GM23338 (cell line): ENCODE data around the gene IGFL3. TPM values are rescaled to one million over a fixed set of nuclear protein-coding genes. Genes with fewer than 3 reads are reported as not detected.
"Not testable (repeated sequence)": the region's sequence is repeated elsewhere in the genome, so short reads cannot be mapped to it uniquely, and the experiment has no call there.

Source experiments
- ATAC-seq: fragments of 200-7000 bp; cut with Tn5 transposase; 3 replicates; pipeline ENCODE4 v1.9.1; 2020
- DNase-seq: peaks from one replicate; pipeline ENCODE4 v3.0.0-alpha.2; 2015; ENCODE audit warnings: low spot score
- H2AFZ ChIP-seq: fragments of 200-600 bp; sonication (generic); 2 replicates; pipeline ENCODE4 v1.8.0; 2016; ENCODE audit warnings: antibody characterized with exemption, mild to moderate bottlenecking, moderate library complexity
- H3F3A ChIP-seq: fragments of 200-600 bp; sonication (generic); replicated peaks from 2 replicates; pipeline ENCODE4 v1.8.0; 2017; ENCODE audit warnings: antibody characterized with exemption, mixed run types, low read depth
- H3K27ac ChIP-seq: fragments of 200-600 bp; sonication (generic); 2 replicates; pipeline ENCODE4 v1.6.1; 2016; ENCODE audit warnings: low read depth
- H3K27me3 ChIP-seq: fragments of 200-600 bp; sonication (generic); 2 replicates; pipeline ENCODE4 v1.8.0; 2016; ENCODE audit warnings: mild to moderate bottlenecking, mixed run types, moderate library complexity; ENCODE audit not compliant: insufficient read depth
- H3K36me3 ChIP-seq: fragments of 200-600 bp; sonication (generic); 2 replicates; pipeline ENCODE4 v1.8.0; 2016; ENCODE audit warnings: mild to moderate bottlenecking; ENCODE audit not compliant: insufficient read depth
- H3K4me1 ChIP-seq: fragments of 200-600 bp; sonication (generic); 2 replicates; pipeline ENCODE4 v1.8.0; 2016; ENCODE audit warnings: mild to moderate bottlenecking, moderate library complexity; ENCODE audit not compliant: insufficient read depth
- H3K4me2 ChIP-seq: fragments of 200-600 bp; sonication (generic); 2 replicates; pipeline ENCODE4 v1.7.1; 2017; ENCODE audit warnings: mixed run types
- H3K4me3 ChIP-seq: fragments of 200-600 bp; sonication (generic); 2 replicates; pipeline ENCODE4 v1.6.1; 2016; ENCODE audit warnings: mixed run types
- H3K79me2 ChIP-seq: fragments of 200-600 bp; sonication (generic); replicated peaks from 2 replicates; pipeline ENCODE4 v1.8.0; 2017; ENCODE audit warnings: mild to moderate bottlenecking; ENCODE audit not compliant: insufficient read depth
- H3K9me2 ChIP-seq: fragments of 200-600 bp; sonication (generic); 2 replicates; pipeline ENCODE4 v1.8.0; 2017; ENCODE audit not compliant: insufficient read depth
- H4K20me1 ChIP-seq: fragments of 200-600 bp; sonication (generic); replicated peaks from 2 replicates; pipeline ENCODE4 v1.8.0; 2017; ENCODE audit warnings: mild to moderate bottlenecking; ENCODE audit not compliant: insufficient read depth
- H3K27ac Mint-ChIP-seq: 2 replicates; pipeline ENCODE4 v1.8.0; 2020; ENCODE audit warnings: inconsistent platforms, mild to moderate bottlenecking, moderate library complexity, mixed read lengths
- H3K27me3 Mint-ChIP-seq: 3 replicates; pipeline ENCODE4 v1.8.0; 2022; ENCODE audit warnings: low read depth, mild to moderate bottlenecking, moderate library complexity, mixed read lengths, inconsistent platforms; ENCODE audit not compliant: insufficient read depth, poor library complexity
- H3K36me3 Mint-ChIP-seq: 3 replicates; pipeline ENCODE4 v1.8.0; 2021; ENCODE audit warnings: low read depth, mild to moderate bottlenecking, inconsistent platforms, moderate library complexity, mixed read lengths
- H3K4me1 Mint-ChIP-seq: 3 replicates; pipeline ENCODE4 v1.8.0; 2020; ENCODE audit warnings: mild to moderate bottlenecking, inconsistent platforms, mixed read lengths
- H3K4me3 Mint-ChIP-seq: 3 replicates; pipeline ENCODE4 v1.8.0; 2021; ENCODE audit warnings: moderate library complexity, mild to moderate bottlenecking, inconsistent platforms, mixed read lengths
- H3K9me3 Mint-ChIP-seq: 3 replicates; pipeline ENCODE4 v1.8.0; 2020; ENCODE audit warnings: moderate library complexity, mild to moderate bottlenecking, inconsistent platforms, mixed read lengths
- CTCF ChIP-seq, 2 experiments: fragments of 200-600 bp in 1 of 2; sonication (generic) in 1 of 2; conservative IDR thresholded peaks; 2 replicates each; pipeline versions ENCODE4 v1.5.1 to v1.6.1; 2016 to 2017; ENCODE audit warnings: antibody characterized with exemption in 2 of 2, low read depth in 2 of 2, mild to moderate bottlenecking in 2 of 2, moderate library complexity in 1 of 2
- EZH2phosphoT487 ChIP-seq: fragments of 200-600 bp; sonication (generic); IDR thresholded peaks from one replicate; pipeline ENCODE4 v1.8.1; 2018; ENCODE audit warnings: antibody characterized with exemption; ENCODE audit not compliant: unreplicated experiment
- JUNB ChIP-seq: IDR thresholded peaks from one replicate; pipeline ENCODE4 v1.6.1; 2016; ENCODE audit warnings: antibody characterized with exemption; ENCODE audit not compliant: unreplicated experiment
- NANOG ChIP-seq: IDR thresholded peaks from 2 replicates; pipeline ENCODE4 v1.6.1; 2016; ENCODE audit warnings: antibody characterized with exemption, borderline replicate concordance
- POLR2AphosphoS5 ChIP-seq: IDR thresholded peaks from 2 replicates; pipeline ENCODE4 v1.6.1; 2016; ENCODE audit warnings: antibody characterized with exemption, low read depth
- REST ChIP-seq: IDR thresholded peaks from one replicate; pipeline ENCODE4 v1.6.1; 2018; ENCODE audit warnings: antibody characterized with exemption; ENCODE audit not compliant: unreplicated experiment
- ZNF114 ChIP-seq: fragments of 250-450 bp; sonication (Bioruptor Pico); IDR thresholded peaks from 2 replicates; pipeline ENCODE4 v1.5.0; 2020; ENCODE audit warnings: mild to moderate bottlenecking, moderate library complexity
- ZNF331 ChIP-seq: fragments of 250-450 bp; sonication (Bioruptor Pico); IDR thresholded peaks from 2 replicates; pipeline ENCODE4 v1.5.0; 2020; ENCODE audit warnings: low read depth, mild to moderate bottlenecking, moderate library complexity
- polyA plus RNA-seq: library from polyadenylated mRNA; unstranded; fragments of >200 nt; fragmentation: Nextera tagmentation; extraction: Ambion mirVana; gene quantifications from 2 replicates; pipeline ENCODE4 v1.2.1, GENCODE V29; 2016
- total RNA-seq: library from RNA; depleted of rRNA; stranded (reverse); fragments of >200 nt; shearing (Covaris generic); gene quantifications from 2 replicates; pipeline ENCODE4 v1.2.3, GENCODE V29; 2014

The IGFL3 gene
- total and polyA plus RNA-seq, 2 experiments from 2014 or later = not detected

GRCh38 chr19:46162731-46163130, 38.2 kb upstream of the IGFL3 start:
- Histone ChIP-seq H3K36me3 (no peaks in the 10 kb centered on the region), H3K27me3 (no peaks in the 10 kb centered on the region), H3K4me3 (no peak overlapping the region), H3K9me2 (peaks cover 2% of the 10 kb centered on the region), H3K27ac (no peak overlapping the region), H3K79me2 (no peaks in the 10 kb centered on the region), H4K20me1 (no peaks in the 10 kb centered on the region), H2AFZ (no peak overlapping the region), H3K4me1 (no peaks in the 10 kb centered on the region), H3F3A (no peaks in the 10 kb centered on the region), H3K4me2 (no peak overlapping the region)
- Mint-ChIP-seq H3K4me3 (no peak overlapping the region), H3K36me3 (no peaks in the 10 kb centered on the region), H3K9me3 (no peaks in the 10 kb centered on the region), H3K27me3 (peaks cover 5% of the 10 kb centered on the region), H3K27ac (no peak overlapping the region), H3K4me1 (peaks cover 6% of the 10 kb centered on the region; the same call in 2 of the 3 replicates)
- TF ChIP-seq CTCF (conservative IDR thresholded peaks at IDR 0.05; ENCODE audit: low read depth in 2 of 2) (no peak), EZH2phosphoT487 (no peak), JUNB (no peak)
- DNase-seq (no peak), ATAC-seq (no peak)

- H3K4me2 ChIP-seq, H3K27ac Mint-ChIP-seq, H3K4me3 ChIP-seq, H3K79me2 ChIP-seq, H3F3A ChIP-seq, H3K36me3 ChIP-seq, DNase-seq, H3K9me3 Mint-ChIP-seq, H3K4me1 ChIP-seq, H3K4me3 Mint-ChIP-seq, H3K27me3 Mint-ChIP-seq, H4K20me1 ChIP-seq, H3K4me1 Mint-ChIP-seq, ATAC-seq, H2AFZ ChIP-seq, H3K36me3 Mint-ChIP-seq, H3K27me3 ChIP-seq, H3K27ac ChIP-seq, H3K9me2 ChIP-seq: not testable (repeated sequence)
Observed at GRCh38 chr19:46161642-46162257, 37.3 kb upstream of the IGFL3 start.

GRCh38 chr19:46160233-46160775, 35.8 kb upstream of the IGFL3 start:
- Mint-ChIP-seq H3K9me3 (no peaks in the 10 kb centered on the region), H3K4me3 (no peak overlapping the region), H3K4me1 (no peaks in the 10 kb centered on the region), H3K27me3 (peaks cover 2% of the 10 kb centered on the region), H3K27ac (no peak overlapping the region), H3K36me3 (no peaks in the 10 kb centered on the region)
- no peaks in the 10 kb centered on the region for H3K27me3 ChIP-seq
- peaks cover 2% of the 10 kb centered on the region for H3K9me2 ChIP-seq
- ATAC-seq (no peak), DNase-seq (no peak)
- H3K36me3 ChIP-seq = no peaks in the 10 kb centered on the region
- H4K20me1 ChIP-seq = no peaks in the 10 kb centered on the region
- no peaks in the 10 kb centered on the region for H3F3A ChIP-seq
- no peaks in the 10 kb centered on the region for H3K79me2 ChIP-seq
- H2AFZ ChIP-seq = no peak overlapping the region
- H3K4me2 ChIP-seq = no peak overlapping the region
- H3K4me3 ChIP-seq = no peak overlapping the region
- H3K27ac ChIP-seq = no peak overlapping the region
- H3K4me1 ChIP-seq = no peaks in the 10 kb centered on the region
- TF ChIP-seq ZNF331 (CRISPR knock-in tag) (no peak), REST (no peak), ZNF114 (CRISPR knock-in tag) (no peak), POLR2AphosphoS5 (no peak), NANOG (no peak), EZH2phosphoT487 (no peak)
